A549 (cell line): ENCODE results near the gene STPG2. TPM values are rescaled to one million over a fixed set of nuclear protein-coding genes. Genes with fewer than 3 reads are reported as not detected.

Experiments used
- ATAC-seq, 2 experiments: fragments of 200-7000 bp in 1 of 2; fragments of >200 bp in 1 of 2; cut with Nextera tagmentation in 1 of 2; cut with Tn5 transposase in 1 of 2; 3 replicates each; pipeline versions ENCODE4 v1.8.0 to v1.9.1; 2018 to 2020; ENCODE audit warnings: mild to moderate bottlenecking in 1 of 2, moderate library complexity in 1 of 2
- CTCF ChIA-PET: fragments of 300-600 bp; sonication (Branson Sonifier 250); formaldehyde crosslinking; extraction: SDS; loops from one replicate; lab custom pipeline; 2021; ENCODE audit warnings: antibody characterized with exemption, inconsistent platforms; lab: Yijun Ruan, JAX
- POLR2A ChIA-PET: fragments of 350-600 bp; formaldehyde crosslinking; extraction: SDS; loops from one replicate; lab custom pipeline; 2021; ENCODE audit warnings: antibody characterized with exemption, inconsistent platforms; lab: Yijun Ruan, JAX
- DNase-seq, 2 experiments: peaks; one replicate each; pipeline versions ENCODE4 v3.0.0 to v3.0.0-alpha.2; 2011 to 2016; ENCODE audit warnings: low read depth in 1 of 2, low spot score in 1 of 2
- FAIRE-seq: peaks from 2 replicates; lab custom pipeline; 2011; peaks lifted over from hg19 to GRCh38; lab: Jason Lieb, UNC
- H3K27ac ChIP-seq, 2 experiments: fragments of >200 bp; sonication (Bioruptor Twin); formaldehyde crosslinking; 3 replicates each; pipeline ENCODE4 v1.5.1; 2016 to 2017
- H3K4me1 ChIP-seq: fragments of >200 bp; sonication (Bioruptor Twin); formaldehyde crosslinking; 3 replicates; pipeline ENCODE4 v1.6.1; 2016
- H3K4me2 ChIP-seq: fragments of >200 bp; sonication (Bioruptor Twin); formaldehyde crosslinking; 3 replicates; pipeline ENCODE4 v1.6.1; 2016
- H3K4me3 ChIP-seq: fragments of >200 bp; sonication (Bioruptor Twin); formaldehyde crosslinking; 3 replicates; pipeline ENCODE4 v1.5.1; 2016
- H3K9me3 ChIP-seq: fragments of >200 bp; sonication (Bioruptor Twin); formaldehyde crosslinking; 3 replicates; pipeline ENCODE4 v1.6.1; 2016
- BCL3 ChIP-seq: fragments of >200 bp; sonication (Bioruptor Twin); formaldehyde crosslinking; IDR thresholded peaks from 3 replicates; pipeline ENCODE4 v1.6.1; 2016
- BHLHE40 ChIP-seq: IDR thresholded peaks from 2 replicates; pipeline ENCODE4 v1.6.1; 2012; ENCODE audit warnings: low read depth, low read length, inconsistent platforms
- CBX2 ChIP-seq: fragments of 200-600 bp; sonication (generic); IDR thresholded peaks from 2 replicates; pipeline ENCODE4 v1.6.1; 2016; ENCODE audit warnings: low read depth, mild to moderate bottlenecking, borderline replicate concordance
- CEBPB ChIP-seq, 2 experiments: fragments of >200 bp in 1 of 2; sonication (Bioruptor Twin) in 1 of 2; formaldehyde crosslinking in 1 of 2; IDR thresholded peaks; 2 replicates each; pipeline ENCODE4 v1.6.1; 2012 to 2016
- ESRRA ChIP-seq: fragments of 150-350 bp; IDR thresholded peaks from 2 replicates; pipeline ENCODE4 v1.6.1; 2014; ENCODE audit warnings: mild to moderate bottlenecking, low read length, borderline replicate concordance
- FOXS1 ChIP-seq: fragments of 250-450 bp; sonication (Bioruptor Pico); IDR thresholded peaks from 2 replicates; pipeline ENCODE4 v1.5.0; 2020; ENCODE audit warnings: mild to moderate bottlenecking, moderate library complexity
- HDAC2 ChIP-seq: fragments of 200-600 bp; sonication (generic); IDR thresholded peaks from 2 replicates; pipeline ENCODE4 v1.6.1; 2016
- HEYL ChIP-seq: fragments of 250-450 bp; sonication (Bioruptor Pico); IDR thresholded peaks from 2 replicates; pipeline ENCODE4 v1.8.0; 2021; ENCODE audit warnings: mild to moderate bottlenecking, moderate library complexity
- JUNB ChIP-seq: fragments of >200 bp; sonication (Bioruptor Twin); formaldehyde crosslinking; IDR thresholded peaks from 2 replicates; pipeline ENCODE4 v1.6.1; 2016
- MAZ ChIP-seq: fragments of 150-350 bp; IDR thresholded peaks from 2 replicates; pipeline ENCODE4 v1.6.1; 2014; ENCODE audit warnings: antibody characterized with exemption, low read depth, low read length, borderline replicate concordance
- MYC ChIP-seq: IDR thresholded peaks from 2 replicates; pipeline ENCODE4 v1.6.1; 2012; ENCODE audit warnings: mild to moderate bottlenecking, inconsistent platforms, low read length, improper control_type of control experiment, borderline replicate concordance
- NFE2L2 ChIP-seq: fragments of 150-350 bp; conservative IDR thresholded peaks from 2 replicates; pipeline ENCODE4 v1.6.1; 2014; ENCODE audit warnings: low read length
- NR3C1 ChIP-seq: fragments of >200 bp; sonication (Bioruptor Twin); formaldehyde crosslinking; IDR thresholded peaks from 3 replicates; pipeline ENCODE4 v1.6.1; 2017
- PHF8 ChIP-seq: fragments of 200-600 bp; sonication (generic); IDR thresholded peaks from 2 replicates; pipeline ENCODE4 v1.6.1; 2016; ENCODE audit warnings: low read depth, mild to moderate bottlenecking, antibody characterized with exemption, moderate library complexity, borderline replicate concordance
- POLR2A ChIP-seq: IDR thresholded peaks from 2 replicates; pipeline ENCODE4 v1.6.1; 2012; ENCODE audit warnings: mild to moderate bottlenecking, low read length
- RCOR1 ChIP-seq: fragments of 150-350 bp; IDR thresholded peaks from 2 replicates; pipeline ENCODE4 v1.6.1; 2014; ENCODE audit warnings: antibody characterized with exemption, low read length, low read depth
- REST ChIP-seq: fragments of 200-600 bp; sonication (generic); IDR thresholded peaks from 2 replicates; pipeline ENCODE4 v1.6.1; 2016; ENCODE audit warnings: antibody characterized with exemption, mild to moderate bottlenecking, moderate library complexity
- SREBF2 ChIP-seq: fragments of 450-650 bp; IDR thresholded peaks from 2 replicates; pipeline ENCODE4 v1.6.1; 2014; ENCODE audit warnings: mild to moderate bottlenecking, moderate library complexity
- USF2 ChIP-seq: fragments of 450-650 bp; IDR thresholded peaks from 2 replicates; pipeline ENCODE4 v1.6.1; 2014; ENCODE audit warnings: antibody characterized with exemption
- ZC3H11A ChIP-seq: fragments of 450-650 bp; IDR thresholded peaks from 2 replicates; pipeline ENCODE4 v1.6.1; 2014; ENCODE audit warnings: antibody characterized with exemption, mild to moderate bottlenecking
- ZSCAN20 ChIP-seq: fragments of 250-450 bp; sonication (Bioruptor Pico); IDR thresholded peaks from 2 replicates; pipeline ENCODE4 v1.8.0; 2022; ENCODE audit warnings: mild to moderate bottlenecking, moderate library complexity
- WGBS: methylation state at CpG from one replicate; pipeline ENCODE4 v1.1.6; 2017; ENCODE audit errors: missing lambda C conversion rate; 5-methylcytosine and 5-hydroxymethylcytosine counted together
- polyA plus RNA-seq, 4 experiments: library from polyadenylated mRNA; depleted of rRNA in 3 of 4; stranded (reverse); fragments of >200 nt; fragmentation: RNase III in 1 of 4; extraction: RNeasy Plus Mini Kit Qiagen cat#74134 plus additional on column Dnase treatment in 1 of 4; gene quantifications; 2 replicates in 3 of 4; 3 replicates in 1 of 4; pipeline ENCODE4 v1.2.3, GENCODE V29; 2011 to 2017

Gene STPG2
- polyA plus RNA-seq, 2 of the 4 experiments (the other 2 are of a cell fraction): 0.05 TPM; not detected in 1

- POLR2A ChIA-PET: no interaction called here
- no peak for TF ChIP-seq BCL3
- no peaks in the 10 kb centered on the region for H3K4me1 ChIP-seq
- no peaks in the 10 kb centered on the region for H3K9me3 ChIP-seq
- WGBS: 59% methylated on average over 1 of the region's 1 CpG
- CTCF ChIA-PET: no interaction called here
- H3K4me2 ChIP-seq: no peak overlapping the region
- FAIRE-seq (no peak), DNase-seq (no peak), ATAC-seq (no peak)
- no peak overlapping the region for H3K27ac ChIP-seq
- H3K4me3 ChIP-seq: no peak overlapping the region
Observed at GRCh38 chr4:97819294-97819693, 324.0 kb downstream of the STPG2 start.

GRCh38 chr4:97812768-97813167, 330.5 kb downstream of the STPG2 start:
- POLR2A ChIA-PET: no interaction called here
- DNase-seq (no peak), ATAC-seq (no peak), FAIRE-seq (no peak)
- no peak overlapping the region for H3K27ac ChIP-seq
- H3K4me2 ChIP-seq: no peak overlapping the region
- TF ChIP-seq CEBPB (IDR thresholded peaks at IDR 0.05) (no peak), POLR2A (no peak), SREBF2 (no peak), BCL3 (no peak), RCOR1 (no peak), NFE2L2 (no peak), BHLHE40 (no peak), MAZ (no peak), MYC (no peak), NR3C1 (no peak), CBX2 (no peak), ESRRA (no peak)
- H3K4me1 ChIP-seq: no peaks in the 10 kb centered on the region
- 38% methylated on average over 1 of the region's 1 CpG for WGBS
- CTCF ChIA-PET: no interaction called here
- H3K9me3 ChIP-seq: no peaks in the 10 kb centered on the region
- H3K4me3 ChIP-seq: no peak overlapping the region

GRCh38 chr4:97786306-97786920, 356.9 kb downstream of the STPG2 start:
- no peak for TF ChIP-seq BHLHE40
- TF ChIP-seq ZSCAN20 (CRISPR knock-in tag): no peak
- TF ChIP-seq JUNB: no peak
- no peak for TF ChIP-seq FOXS1 (CRISPR knock-in tag)
- TF ChIP-seq HDAC2: no peak
- no peak for TF ChIP-seq CEBPB (IDR thresholded peaks at IDR 0.05)
- TF ChIP-seq ZC3H11A: no peak
- TF ChIP-seq USF2: no peak
- WGBS: 46% methylated on average over 3 of the region's 3 CpGs
- H3K4me1 ChIP-seq: no peaks in the 10 kb centered on the region
- ATAC-seq (no peak), FAIRE-seq (no peak), DNase-seq (no peak)
- ChIA-PET CTCF (no interaction called here), POLR2A (no interaction called here)
- H3K4me2 ChIP-seq: no peak overlapping the region
- H3K4me3 ChIP-seq: no peak overlapping the region
- H3K9me3 ChIP-seq: no peaks in the 10 kb centered on the region
- no peak overlapping the region for H3K27ac ChIP-seq

- DNase-seq (no peak), FAIRE-seq (no peak)
- no peaks in the 10 kb centered on the region for H3K9me3 ChIP-seq
- TF ChIP-seq POLR2A: no peak
- TF ChIP-seq HEYL (CRISPR knock-in tag): no peak
- TF ChIP-seq REST: no peak
- TF ChIP-seq RCOR1: no peak
- TF ChIP-seq PHF8: no peak
- TF ChIP-seq MAZ: no peak
- TF ChIP-seq, all 56 proteins: peak for 0
- Histone ChIP-seq H3K4me1 (no peaks in the 10 kb centered on the region), H3K27ac (no peak overlapping the region), H3K4me3 (no peak overlapping the region), H3K4me2 (no peak overlapping the region)
- ChIA-PET CTCF (no interaction called here), POLR2A (no interaction called here)
- no peak for ATAC-seq
- 15% methylated on average over 2 of the region's 10 CpGs for WGBS
Observed at GRCh38 chr4:97778174-97778573, 365.1 kb downstream of the STPG2 start.
